GM10266 (cell line): ENCODE measurements around the gene PIK3CD.

Experiments used
- DNase-seq: peaks from one replicate; pipeline ENCODE4 v3.0.0; 2012; ENCODE audit errors: extremely low spot score
- TF ChIP-seq, protein P1 (sequence below): IDR thresholded peaks from 2 replicates; pipeline ENCODE4 v1.5.1; 2012; ENCODE audit warnings: mild to moderate bottlenecking, low read depth; ENCODE audit not compliant: control insufficient read depth, insufficient read depth; ENCODE audit errors: missing control alignments

PIK3CD gene

DNA sequence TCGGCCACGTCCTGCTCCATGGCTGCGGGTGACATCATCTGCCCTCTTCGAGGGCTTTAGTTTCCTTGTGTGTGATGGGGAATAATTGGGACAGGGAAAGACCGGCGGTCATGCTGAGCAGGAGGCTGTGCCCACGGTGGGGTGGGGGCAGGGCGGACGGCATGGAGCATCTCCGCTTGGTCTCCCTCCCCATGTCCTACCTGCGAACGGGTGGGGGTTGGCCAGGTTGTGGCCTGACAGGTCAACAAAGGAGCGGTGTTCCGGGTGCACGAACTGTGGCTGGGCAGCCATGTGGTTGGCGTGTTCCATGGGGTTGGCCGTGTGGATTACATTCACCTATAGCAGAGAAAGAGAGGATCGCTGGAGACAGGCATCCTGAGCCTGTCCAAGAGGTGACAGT, 80.0 kb downstream of the PIK3CD start:
- no peak for DNase-seq
- TF ChIP-seq, protein P1, sequence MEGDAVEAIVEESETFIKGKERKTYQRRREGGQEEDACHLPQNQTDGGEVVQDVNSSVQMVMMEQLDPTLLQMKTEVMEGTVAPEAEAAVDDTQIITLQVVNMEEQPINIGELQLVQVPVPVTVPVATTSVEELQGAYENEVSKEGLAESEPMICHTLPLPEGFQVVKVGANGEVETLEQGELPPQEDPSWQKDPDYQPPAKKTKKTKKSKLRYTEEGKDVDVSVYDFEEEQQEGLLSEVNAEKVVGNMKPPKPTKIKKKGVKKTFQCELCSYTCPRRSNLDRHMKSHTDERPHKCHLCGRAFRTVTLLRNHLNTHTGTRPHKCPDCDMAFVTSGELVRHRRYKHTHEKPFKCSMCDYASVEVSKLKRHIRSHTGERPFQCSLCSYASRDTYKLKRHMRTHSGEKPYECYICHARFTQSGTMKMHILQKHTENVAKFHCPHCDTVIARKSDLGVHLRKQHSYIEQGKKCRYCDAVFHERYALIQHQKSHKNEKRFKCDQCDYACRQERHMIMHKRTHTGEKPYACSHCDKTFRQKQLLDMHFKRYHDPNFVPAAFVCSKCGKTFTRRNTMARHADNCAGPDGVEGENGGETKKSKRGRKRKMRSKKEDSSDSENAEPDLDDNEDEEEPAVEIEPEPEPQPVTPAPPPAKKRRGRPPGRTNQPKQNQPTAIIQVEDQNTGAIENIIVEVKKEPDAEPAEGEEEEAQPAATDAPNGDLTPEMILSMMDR, result no peak

GRCh38 chr1:9732123-9732971, 80.8 kb downstream of the PIK3CD start:
- TF ChIP-seq, protein P1, result no peak
- DNase-seq, result no peak

GRCh38 chr1:9733160-9733789, 81.7 kb downstream of the PIK3CD start:
- DNase-seq, result no peak
- TF ChIP-seq, protein P1, result no peak

DNA sequence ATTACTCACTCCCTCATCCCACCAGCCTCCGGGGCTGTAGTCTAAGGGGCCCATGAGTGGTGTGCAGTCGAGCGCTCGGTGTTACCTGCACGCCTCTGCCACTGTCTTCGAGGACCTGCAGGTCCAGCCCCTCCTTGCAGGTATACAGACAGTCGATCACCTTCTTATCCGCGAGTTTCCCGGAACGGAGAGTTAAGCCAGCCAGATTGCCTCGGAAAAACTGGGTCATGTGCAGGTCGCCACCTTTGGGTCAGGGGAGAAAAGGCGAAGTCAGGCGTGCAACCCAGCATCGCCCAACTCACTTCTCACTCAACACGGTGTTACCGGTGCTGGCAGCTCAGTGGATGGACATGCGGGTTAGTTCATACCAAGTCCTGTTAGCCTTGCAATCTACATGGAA, 84.3 kb downstream of the PIK3CD start:
- DNase-seq, result no peak
- TF ChIP-seq, protein P1, result no peak

DNA sequence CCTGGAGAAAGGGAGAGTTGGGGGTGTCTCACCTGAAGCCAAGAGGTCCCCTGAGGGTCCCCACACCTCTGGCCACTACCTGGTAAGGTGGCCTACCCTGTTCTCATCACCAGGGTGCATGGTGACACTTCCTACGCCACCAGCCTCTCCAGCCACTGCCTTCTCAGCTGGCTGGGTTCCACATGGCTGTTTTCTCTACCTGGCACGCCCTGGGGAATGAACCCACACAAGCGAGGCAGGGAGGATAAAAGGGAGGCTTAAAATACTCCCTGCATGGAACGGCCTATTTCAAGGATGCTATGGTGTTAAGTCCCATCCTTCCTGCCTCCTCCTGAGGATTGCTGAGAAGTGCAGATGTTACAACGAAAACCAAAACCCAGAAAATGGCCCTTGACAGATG, 84.7 kb downstream of the PIK3CD start:
- no peak for DNase-seq
- TF ChIP-seq, protein P1, result no peak

DNA sequence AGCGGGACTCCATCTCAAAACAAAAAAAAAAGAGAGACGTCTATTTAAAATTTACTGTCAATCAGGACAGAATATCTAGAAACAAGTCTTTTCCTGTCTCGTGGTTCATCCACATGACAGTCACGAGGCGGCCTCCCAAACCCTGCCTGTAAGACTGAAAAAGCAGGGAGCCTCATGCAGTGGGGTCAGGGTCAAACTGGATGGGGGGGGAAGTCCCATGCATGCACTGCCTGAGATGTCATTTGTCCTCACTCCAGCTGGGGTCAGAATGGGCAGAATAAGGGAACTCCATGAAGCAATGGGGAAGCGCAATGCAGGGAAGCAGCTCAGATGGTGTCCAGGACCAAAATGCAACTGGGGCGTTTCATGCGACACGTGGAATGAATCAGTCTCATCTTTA, 85.5 kb downstream of the PIK3CD start:
- DNase-seq, result no peak
- TF ChIP-seq, protein P1, result no peak

DNA sequence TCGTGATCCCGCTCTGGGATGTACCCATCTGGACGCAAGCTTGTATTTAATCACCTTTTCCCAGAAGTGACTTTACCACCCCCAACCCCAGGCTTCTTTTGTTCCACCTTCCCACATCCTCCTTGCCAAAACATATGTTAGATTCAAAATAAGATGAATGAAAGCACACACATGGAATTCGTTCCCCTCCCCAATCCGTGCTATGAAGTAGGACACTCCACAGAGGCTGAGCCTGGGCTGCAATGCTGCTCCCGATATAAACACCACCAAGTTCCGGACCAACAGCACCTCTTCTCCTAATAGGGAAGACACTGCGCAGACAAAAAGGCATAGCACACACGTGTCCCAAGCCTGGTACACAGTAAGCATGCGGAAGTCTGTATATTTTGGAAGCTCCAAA, 86.1 kb downstream of the PIK3CD start:
- TF ChIP-seq, protein P1, result no peak
- no peak for DNase-seq
